Measurements from ENCODE around the gene EXOSC10. TPM values are rescaled to one million over a fixed set of nuclear protein-coding genes. Genes with fewer than 3 reads are reported as not detected.

The EXOSC10 gene
- total RNA-seq, 1 donor from 2014 or later = 81.8 TPM

DNA sequence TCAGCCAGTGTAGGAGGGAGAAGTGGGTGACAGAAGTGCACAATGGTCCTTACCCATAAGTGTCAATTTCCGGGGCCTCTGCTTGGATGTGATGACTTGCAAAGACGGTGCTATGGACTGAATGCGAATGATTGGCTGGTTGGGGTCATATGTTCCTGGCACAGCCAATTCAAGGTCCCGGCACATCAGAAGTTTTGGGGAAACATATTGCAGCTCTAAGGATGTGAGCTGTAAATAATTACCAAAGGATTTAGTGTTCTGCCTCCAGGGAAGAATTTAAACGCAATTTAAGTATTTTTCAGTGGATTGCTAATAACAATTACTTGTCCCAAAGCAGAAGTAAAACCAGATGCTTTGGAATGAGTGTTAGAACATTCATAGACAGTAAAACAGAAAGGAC lies 26.9 kb upstream of the EXOSC10 start:
- Mint-ChIP-seq H3K27ac (no peak overlapping the region), H3K27me3 (no peaks in the 10 kb centered on the region), H3K4me1 (ENCODE audit: unreplicated experiment) (no peaks in the 10 kb centered on the region), H3K9me3 (no peaks in the 10 kb centered on the region), H3K36me3 (peaks cover 24% of the 10 kb centered on the region), H3K4me3 (no peak overlapping the region)
- TF ChIP-seq, protein P1, sequence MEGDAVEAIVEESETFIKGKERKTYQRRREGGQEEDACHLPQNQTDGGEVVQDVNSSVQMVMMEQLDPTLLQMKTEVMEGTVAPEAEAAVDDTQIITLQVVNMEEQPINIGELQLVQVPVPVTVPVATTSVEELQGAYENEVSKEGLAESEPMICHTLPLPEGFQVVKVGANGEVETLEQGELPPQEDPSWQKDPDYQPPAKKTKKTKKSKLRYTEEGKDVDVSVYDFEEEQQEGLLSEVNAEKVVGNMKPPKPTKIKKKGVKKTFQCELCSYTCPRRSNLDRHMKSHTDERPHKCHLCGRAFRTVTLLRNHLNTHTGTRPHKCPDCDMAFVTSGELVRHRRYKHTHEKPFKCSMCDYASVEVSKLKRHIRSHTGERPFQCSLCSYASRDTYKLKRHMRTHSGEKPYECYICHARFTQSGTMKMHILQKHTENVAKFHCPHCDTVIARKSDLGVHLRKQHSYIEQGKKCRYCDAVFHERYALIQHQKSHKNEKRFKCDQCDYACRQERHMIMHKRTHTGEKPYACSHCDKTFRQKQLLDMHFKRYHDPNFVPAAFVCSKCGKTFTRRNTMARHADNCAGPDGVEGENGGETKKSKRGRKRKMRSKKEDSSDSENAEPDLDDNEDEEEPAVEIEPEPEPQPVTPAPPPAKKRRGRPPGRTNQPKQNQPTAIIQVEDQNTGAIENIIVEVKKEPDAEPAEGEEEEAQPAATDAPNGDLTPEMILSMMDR (conservative IDR thresholded peaks at IDR 0.05) = no peak
- no peak for DNase-seq (ENCODE audit: extremely low spot score, unreplicated experiment)

DNA sequence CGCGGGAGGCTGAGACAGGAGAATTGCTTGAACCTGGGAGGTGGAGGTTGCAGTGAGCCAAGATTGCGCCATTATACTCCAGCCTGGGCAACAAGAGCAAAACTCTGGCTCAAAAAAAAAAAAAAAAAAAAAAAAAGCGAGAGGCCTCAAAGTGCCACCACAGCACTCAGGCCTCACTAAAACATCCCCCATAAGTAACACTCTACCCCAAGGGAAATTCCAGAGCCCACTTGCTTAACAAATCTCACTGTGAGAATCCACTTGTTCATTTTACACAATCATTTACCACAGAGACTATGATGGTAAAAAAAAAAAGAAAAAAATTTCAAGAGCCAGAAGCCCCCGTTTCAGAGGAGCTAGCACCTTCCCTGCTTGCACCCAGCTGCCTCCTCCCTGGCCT lies 26.3 kb upstream of the EXOSC10 start:
- TF ChIP-seq, protein P1 (conservative IDR thresholded peaks at IDR 0.05) = no peak
- Mint-ChIP-seq H3K27me3 (no peaks in the 10 kb centered on the region), H3K27ac (no peak overlapping the region), H3K4me3 (no peak overlapping the region), H3K4me1 (ENCODE audit: unreplicated experiment) (no peaks in the 10 kb centered on the region), H3K9me3 (no peaks in the 10 kb centered on the region), H3K36me3 (peaks cover 30% of the 10 kb centered on the region)
- DNase-seq (ENCODE audit: extremely low spot score, unreplicated experiment) = no peak

DNA sequence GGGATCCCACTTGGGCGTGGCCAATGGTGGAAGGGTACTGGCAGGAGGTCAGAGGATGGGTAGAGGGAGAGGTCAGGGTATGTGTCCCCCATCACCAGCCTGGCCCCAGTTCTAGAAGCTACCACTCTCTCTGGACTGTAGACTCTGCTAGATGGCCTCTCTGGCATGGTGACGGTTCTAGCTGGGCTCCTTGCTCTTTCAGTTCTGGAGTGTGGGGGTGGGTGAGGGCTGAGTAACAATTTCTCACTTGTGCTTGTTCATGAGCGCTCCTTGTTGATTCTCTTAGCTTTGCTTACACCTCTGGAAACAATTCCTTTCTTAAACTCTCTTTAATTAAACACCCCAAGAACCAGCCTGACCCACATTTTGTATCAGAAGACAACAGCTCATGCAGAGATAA lies 25.3 kb upstream of the EXOSC10 start:
- H3K27me3 Mint-ChIP-seq = no peaks in the 10 kb centered on the region
- no peak overlapping the region for H3K27ac Mint-ChIP-seq
- H3K36me3 Mint-ChIP-seq = peaks cover 29% of the 10 kb centered on the region
- no peak for DNase-seq (ENCODE audit: extremely low spot score, unreplicated experiment)
- H3K4me1 Mint-ChIP-seq (ENCODE audit: unreplicated experiment) = no peaks in the 10 kb centered on the region
- H3K9me3 Mint-ChIP-seq = no peaks in the 10 kb centered on the region
- TF ChIP-seq, protein P1 (conservative IDR thresholded peaks at IDR 0.05) = no peak
- H3K4me3 Mint-ChIP-seq = no peak overlapping the region

DNA sequence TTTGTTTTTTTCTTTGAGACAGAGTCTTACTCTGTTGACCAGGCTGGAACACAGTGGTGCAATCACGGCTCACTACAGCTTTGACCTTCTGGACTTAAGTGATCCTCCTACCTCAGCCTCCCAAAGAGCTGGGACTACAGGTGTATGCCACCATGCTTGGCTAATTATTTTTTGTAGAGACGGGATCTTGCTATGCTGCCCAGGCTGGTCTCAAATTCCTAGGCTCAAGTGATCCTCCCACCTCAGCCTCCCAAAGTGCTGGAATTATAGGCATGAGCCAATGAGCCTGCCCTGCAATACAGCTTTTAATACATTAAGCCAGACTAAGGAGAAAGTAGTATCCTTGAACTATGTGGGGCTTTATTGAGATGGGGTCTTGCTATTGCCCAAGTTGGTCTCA lies 16.6 kb upstream of the EXOSC10 start:
- no peak overlapping the region for H3K4me3 Mint-ChIP-seq
- H3K9me3 Mint-ChIP-seq = no peaks in the 10 kb centered on the region
- H3K27me3 Mint-ChIP-seq = no peaks in the 10 kb centered on the region
- no peak for DNase-seq (ENCODE audit: extremely low spot score, unreplicated experiment)
- no peaks in the 10 kb centered on the region for H3K4me1 Mint-ChIP-seq (ENCODE audit: unreplicated experiment)
- H3K27ac Mint-ChIP-seq = no peak overlapping the region
- TF ChIP-seq, protein P1 (conservative IDR thresholded peaks at IDR 0.05) = no peak
- H3K36me3 Mint-ChIP-seq = peaks cover 8% of the 10 kb centered on the region

DNA sequence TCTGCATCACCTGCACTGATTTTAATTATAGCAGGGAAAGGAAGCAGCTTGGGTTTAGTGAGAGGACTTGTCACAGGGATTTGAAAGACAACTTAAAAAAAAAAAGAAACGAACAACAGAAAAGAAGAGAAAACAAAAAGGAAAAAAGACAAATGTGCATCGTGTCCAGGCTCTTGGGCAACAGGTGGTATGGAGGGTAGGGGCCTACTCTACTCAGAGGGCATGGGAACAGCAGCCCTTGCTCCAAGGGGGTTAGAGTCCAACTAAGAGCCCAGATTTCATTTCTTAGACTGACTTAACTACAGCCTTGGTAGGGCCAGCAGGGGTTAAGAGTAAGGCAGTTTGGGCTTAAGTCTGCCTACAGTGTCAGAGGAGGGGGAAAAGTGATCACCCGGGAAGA lies 15.3 kb upstream of the EXOSC10 start:
- no peaks in the 10 kb centered on the region for H3K9me3 Mint-ChIP-seq
- peak overlapping the region; percentile 15 for H3K27ac Mint-ChIP-seq
- H3K36me3 Mint-ChIP-seq = peaks cover 5% of the 10 kb centered on the region
- no peaks in the 10 kb centered on the region for H3K27me3 Mint-ChIP-seq
- no peaks in the 10 kb centered on the region for H3K4me1 Mint-ChIP-seq (ENCODE audit: unreplicated experiment)
- TF ChIP-seq, protein P1 (conservative IDR thresholded peaks at IDR 0.05) = no peak
- no peak overlapping the region for H3K4me3 Mint-ChIP-seq
- DNase-seq (ENCODE audit: extremely low spot score, unreplicated experiment) = no peak

Measured in type B pancreatic cell (in vitro differentiated cells).